ENCODE measurements around the gene MTNR1A.

DNA sequence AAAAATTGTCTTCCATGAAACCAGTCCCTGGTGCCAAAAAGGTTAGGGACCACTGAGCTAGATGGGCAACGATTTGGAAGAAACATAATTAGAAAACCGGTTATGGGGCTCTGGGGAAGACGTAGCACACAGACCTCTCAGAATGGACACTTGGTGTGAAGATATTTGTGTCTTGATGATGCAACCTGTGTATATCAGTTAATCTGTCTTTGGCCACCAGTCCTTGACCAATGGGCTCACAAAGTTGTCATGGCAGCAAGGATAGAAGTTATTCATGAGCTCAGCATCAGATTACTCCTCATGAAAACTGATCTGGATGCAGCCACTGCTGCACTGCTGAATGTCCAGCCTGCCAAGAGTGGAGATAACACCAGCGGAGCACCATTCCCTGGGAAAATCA, 13.6 kb downstream of the MTNR1A start:
- TF ChIP-seq YY1 (IDR thresholded peaks at IDR 0.05) = no peak
- TF ChIP-seq, protein P1, sequence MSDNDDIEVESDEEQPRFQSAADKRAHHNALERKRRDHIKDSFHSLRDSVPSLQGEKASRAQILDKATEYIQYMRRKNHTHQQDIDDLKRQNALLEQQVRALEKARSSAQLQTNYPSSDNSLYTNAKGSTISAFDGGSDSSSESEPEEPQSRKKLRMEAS (IDR thresholded peaks at IDR 0.05) = no peak
- TF ChIP-seq FOXA2 (IDR thresholded peaks at IDR 0.05) = no peak
- TF ChIP-seq, protein P2, sequence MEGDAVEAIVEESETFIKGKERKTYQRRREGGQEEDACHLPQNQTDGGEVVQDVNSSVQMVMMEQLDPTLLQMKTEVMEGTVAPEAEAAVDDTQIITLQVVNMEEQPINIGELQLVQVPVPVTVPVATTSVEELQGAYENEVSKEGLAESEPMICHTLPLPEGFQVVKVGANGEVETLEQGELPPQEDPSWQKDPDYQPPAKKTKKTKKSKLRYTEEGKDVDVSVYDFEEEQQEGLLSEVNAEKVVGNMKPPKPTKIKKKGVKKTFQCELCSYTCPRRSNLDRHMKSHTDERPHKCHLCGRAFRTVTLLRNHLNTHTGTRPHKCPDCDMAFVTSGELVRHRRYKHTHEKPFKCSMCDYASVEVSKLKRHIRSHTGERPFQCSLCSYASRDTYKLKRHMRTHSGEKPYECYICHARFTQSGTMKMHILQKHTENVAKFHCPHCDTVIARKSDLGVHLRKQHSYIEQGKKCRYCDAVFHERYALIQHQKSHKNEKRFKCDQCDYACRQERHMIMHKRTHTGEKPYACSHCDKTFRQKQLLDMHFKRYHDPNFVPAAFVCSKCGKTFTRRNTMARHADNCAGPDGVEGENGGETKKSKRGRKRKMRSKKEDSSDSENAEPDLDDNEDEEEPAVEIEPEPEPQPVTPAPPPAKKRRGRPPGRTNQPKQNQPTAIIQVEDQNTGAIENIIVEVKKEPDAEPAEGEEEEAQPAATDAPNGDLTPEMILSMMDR (IDR thresholded peaks at IDR 0.05; ENCODE audit: low read depth, low read length, missing input control) = no peak

Measured in liver (tissue), 2 donors.